GM12864 (cell line): ENCODE results near the gene AGR2.
"Not testable (repeated sequence)": the region's sequence is repeated elsewhere in the genome, so short reads cannot be mapped to it uniquely, and the experiment has no call there.

Source experiments
- DNase-seq: peaks from one replicate; pipeline ENCODE4 v3.0.0-alpha.2; 2011; ENCODE audit warnings: low read depth
- H3K4me3 ChIP-seq: 2 replicates; pipeline ENCODE4 v1.5.1; 2011; ENCODE audit warnings: mild to moderate bottlenecking, low read depth, low read length, control low read depth
- TF ChIP-seq, protein P1 (sequence below): IDR thresholded peaks from 2 replicates; pipeline ENCODE4 v1.5.1; 2011; ENCODE audit warnings: low read depth, mild to moderate bottlenecking, moderate library complexity, low read length, control low read depth, inconsistent platforms; ENCODE audit errors: missing control alignments

Gene AGR2

DNA sequence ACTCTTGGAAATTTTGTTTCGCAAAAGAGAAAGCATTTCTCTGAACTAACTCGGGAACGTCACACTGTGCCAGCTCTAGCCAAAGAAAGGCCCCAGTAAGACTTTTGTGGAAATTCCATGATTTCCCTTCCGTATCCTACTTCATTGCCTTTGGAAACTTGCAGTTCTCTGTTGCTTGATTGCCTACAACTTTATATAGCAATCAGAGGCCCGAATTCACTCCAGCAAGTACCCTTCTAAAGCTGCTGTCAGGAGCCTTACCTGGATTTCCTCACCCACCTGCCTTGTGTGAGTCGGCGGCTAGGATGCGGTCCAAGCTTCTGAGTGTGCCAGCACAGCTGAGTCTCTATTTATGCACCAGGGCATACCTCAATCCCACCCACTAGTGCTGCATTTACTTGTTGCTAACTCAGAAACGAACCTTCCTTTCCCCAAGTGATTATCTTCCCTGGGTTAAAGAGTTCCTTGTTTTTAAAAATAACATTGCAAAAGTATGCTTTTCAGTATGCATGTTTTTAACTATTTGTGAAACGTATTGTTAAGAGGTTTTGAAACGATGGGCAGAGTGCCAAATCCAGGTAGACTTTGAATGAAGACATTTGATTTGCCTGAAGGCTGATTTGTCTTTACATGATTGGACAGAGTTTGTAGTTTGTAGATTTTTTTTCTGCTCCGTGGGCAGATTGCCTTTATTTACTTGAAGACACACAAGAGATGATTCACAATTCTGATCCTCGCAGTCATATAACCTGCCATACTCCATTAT, at the start of gene AGR2:
Gene AGR2, minus strand, starts transcription at position 326 of the 766 bp plus-strand sequence. CDS start 3,203 bp downstream, outside the sequence.
- DNase-seq: no peak
- TF ChIP-seq, protein P1, sequence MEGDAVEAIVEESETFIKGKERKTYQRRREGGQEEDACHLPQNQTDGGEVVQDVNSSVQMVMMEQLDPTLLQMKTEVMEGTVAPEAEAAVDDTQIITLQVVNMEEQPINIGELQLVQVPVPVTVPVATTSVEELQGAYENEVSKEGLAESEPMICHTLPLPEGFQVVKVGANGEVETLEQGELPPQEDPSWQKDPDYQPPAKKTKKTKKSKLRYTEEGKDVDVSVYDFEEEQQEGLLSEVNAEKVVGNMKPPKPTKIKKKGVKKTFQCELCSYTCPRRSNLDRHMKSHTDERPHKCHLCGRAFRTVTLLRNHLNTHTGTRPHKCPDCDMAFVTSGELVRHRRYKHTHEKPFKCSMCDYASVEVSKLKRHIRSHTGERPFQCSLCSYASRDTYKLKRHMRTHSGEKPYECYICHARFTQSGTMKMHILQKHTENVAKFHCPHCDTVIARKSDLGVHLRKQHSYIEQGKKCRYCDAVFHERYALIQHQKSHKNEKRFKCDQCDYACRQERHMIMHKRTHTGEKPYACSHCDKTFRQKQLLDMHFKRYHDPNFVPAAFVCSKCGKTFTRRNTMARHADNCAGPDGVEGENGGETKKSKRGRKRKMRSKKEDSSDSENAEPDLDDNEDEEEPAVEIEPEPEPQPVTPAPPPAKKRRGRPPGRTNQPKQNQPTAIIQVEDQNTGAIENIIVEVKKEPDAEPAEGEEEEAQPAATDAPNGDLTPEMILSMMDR: no peak
- H3K4me3 ChIP-seq: no peak within 1 kb of the TSS

GRCh38 chr7:16853189-16853588, 48.4 kb upstream of the AGR2 start:
- not testable (repeated sequence) for H3K4me3 ChIP-seq, DNase-seq

GRCh38 chr7:16851829-16852228, 47.0 kb upstream of the AGR2 start:
- TF ChIP-seq, protein P1: no peak
- no peak for DNase-seq
- H3K4me3 ChIP-seq: no peak overlapping the region

- TF ChIP-seq, protein P1: no peak
- DNase-seq: no peak
Observed at GRCh38 chr7:16850614-16851466, 46.0 kb upstream of the AGR2 start.

DNA sequence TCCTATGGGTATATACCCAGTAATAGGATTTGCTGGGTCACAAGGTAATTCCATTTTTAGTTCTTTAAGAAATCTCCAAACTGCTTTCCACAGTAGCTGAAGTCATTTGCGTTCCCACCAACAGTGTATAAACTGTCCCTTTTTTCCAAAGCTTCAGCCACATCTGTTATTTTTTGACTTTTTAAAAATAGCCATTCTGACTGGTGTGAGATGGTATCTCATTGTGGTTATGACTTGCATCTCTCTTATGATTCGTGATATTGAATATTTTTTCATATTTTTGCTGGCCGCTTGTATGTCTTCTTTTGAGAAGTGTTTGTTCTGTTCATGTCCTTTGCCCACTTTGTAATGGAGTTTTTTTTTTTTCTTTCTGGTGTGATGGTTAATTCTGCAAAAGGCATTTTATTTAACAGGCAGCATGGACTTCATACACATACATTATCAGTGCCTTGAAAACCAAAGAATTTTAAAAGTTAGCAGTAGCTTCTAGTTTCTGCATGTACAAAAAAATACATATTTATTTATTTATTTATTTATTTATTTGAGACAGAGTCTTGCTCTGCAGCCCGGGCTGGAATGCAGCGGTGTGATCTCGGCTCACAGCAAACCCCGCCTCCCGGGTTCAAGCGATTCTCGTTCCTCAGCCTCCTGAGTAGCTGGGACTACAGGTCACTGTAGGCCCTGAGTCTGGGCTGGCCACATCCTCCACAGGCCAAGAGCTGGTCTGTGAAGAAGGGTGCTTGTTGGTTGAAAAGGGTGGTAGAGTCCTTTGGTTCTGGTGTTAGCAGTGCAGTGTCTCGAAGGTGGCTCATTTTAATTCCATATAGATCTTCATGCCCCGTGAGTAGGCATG, 44.7 kb upstream of the AGR2 start:
- TF ChIP-seq, protein P1: no peak
- no peak overlapping the region for H3K4me3 ChIP-seq
- DNase-seq: no peak

More at GRCh38 chr7:16850614-16851466, 46.0 kb upstream of the AGR2 start:
- H3K4me3 ChIP-seq: no peak overlapping the region

DNA sequence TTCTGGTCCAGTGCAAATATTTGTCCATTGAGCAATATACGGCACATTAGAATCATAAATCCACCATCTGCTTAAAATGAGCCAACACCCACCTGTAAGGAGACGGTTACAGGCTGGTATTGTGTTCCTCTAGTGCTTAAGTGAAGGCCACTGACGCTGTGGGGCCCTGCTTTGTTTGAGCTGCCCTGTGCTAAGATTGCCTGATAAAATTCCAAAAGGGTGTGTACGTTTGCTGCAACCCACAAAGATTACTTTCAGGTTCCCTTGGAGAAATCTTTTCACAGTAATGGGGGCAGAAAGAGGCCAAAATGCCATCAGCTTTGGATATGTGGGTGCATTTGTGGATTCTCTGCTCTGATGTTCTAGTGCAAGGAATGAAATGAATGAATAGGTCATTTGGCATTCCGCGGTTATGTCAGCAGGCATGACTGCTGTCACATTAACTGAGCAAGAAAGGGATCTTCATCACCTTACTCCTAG, 42.6 kb upstream of the AGR2 start:
- TF ChIP-seq, protein P1: no peak
- no peak overlapping the region for H3K4me3 ChIP-seq
- DNase-seq: no peak
